GM12864 (cell line): ENCODE data around the gene ARMH1.

Experiments used
- DNase-seq: peaks from one replicate; pipeline ENCODE4 v3.0.0-alpha.2; 2011; ENCODE audit warnings: low read depth
- H3K4me3 ChIP-seq: 2 replicates; pipeline ENCODE4 v1.5.1; 2011; ENCODE audit warnings: mild to moderate bottlenecking, low read depth, low read length, control low read depth
- CTCF ChIP-seq: IDR thresholded peaks from 2 replicates; pipeline ENCODE4 v1.5.1; 2011; ENCODE audit warnings: low read depth, mild to moderate bottlenecking, moderate library complexity, low read length, control low read depth, inconsistent platforms; ENCODE audit errors: missing control alignments

The ARMH1 gene

GRCh38 chr1:44677201-44677766 lies 2.8 kb downstream of the ARMH1 start:
- peak; percentile 65 for TF ChIP-seq CTCF
- H3K4me3 ChIP-seq = no peak overlapping the region
- peak; percentile 41 for DNase-seq

GRCh38 chr1:44678120-44678519 lies 3.6 kb downstream of the ARMH1 start:
- DNase-seq = no peak
- no peak for TF ChIP-seq CTCF
- H3K4me3 ChIP-seq = no peak overlapping the region

- no peak for TF ChIP-seq CTCF
- no peak overlapping the region for H3K4me3 ChIP-seq
- no peak for DNase-seq
Observed at GRCh38 chr1:44678626-44679025, 4.1 kb downstream of the ARMH1 start.

- no peak for TF ChIP-seq CTCF
- no peak for DNase-seq
- no peak overlapping the region for H3K4me3 ChIP-seq
Observed at GRCh38 chr1:44679468-44679867, 5.0 kb downstream of the ARMH1 start.

GRCh38 chr1:44681905-44682882 lies 7.7 kb downstream of the ARMH1 start:
- no peak overlapping the region for H3K4me3 ChIP-seq
- no peak for TF ChIP-seq CTCF
- DNase-seq = no peak

GRCh38 chr1:44682883-44683265 lies 8.4 kb downstream of the ARMH1 start:
- DNase-seq = no peak
- H3K4me3 ChIP-seq = no peak overlapping the region
- no peak for TF ChIP-seq CTCF

GRCh38 chr1:44684525-44684924 lies 10.0 kb downstream of the ARMH1 start:
- DNase-seq = peak; percentile 81
- no peak for TF ChIP-seq CTCF
- H3K4me3 ChIP-seq = no peak overlapping the region
